ENCODE measurements around the gene STX2.
"Not testable (repeated sequence)": the region's sequence is repeated elsewhere in the genome, so short reads cannot be mapped to it uniquely, and the experiment has no call there.

STX2 gene

DNA sequence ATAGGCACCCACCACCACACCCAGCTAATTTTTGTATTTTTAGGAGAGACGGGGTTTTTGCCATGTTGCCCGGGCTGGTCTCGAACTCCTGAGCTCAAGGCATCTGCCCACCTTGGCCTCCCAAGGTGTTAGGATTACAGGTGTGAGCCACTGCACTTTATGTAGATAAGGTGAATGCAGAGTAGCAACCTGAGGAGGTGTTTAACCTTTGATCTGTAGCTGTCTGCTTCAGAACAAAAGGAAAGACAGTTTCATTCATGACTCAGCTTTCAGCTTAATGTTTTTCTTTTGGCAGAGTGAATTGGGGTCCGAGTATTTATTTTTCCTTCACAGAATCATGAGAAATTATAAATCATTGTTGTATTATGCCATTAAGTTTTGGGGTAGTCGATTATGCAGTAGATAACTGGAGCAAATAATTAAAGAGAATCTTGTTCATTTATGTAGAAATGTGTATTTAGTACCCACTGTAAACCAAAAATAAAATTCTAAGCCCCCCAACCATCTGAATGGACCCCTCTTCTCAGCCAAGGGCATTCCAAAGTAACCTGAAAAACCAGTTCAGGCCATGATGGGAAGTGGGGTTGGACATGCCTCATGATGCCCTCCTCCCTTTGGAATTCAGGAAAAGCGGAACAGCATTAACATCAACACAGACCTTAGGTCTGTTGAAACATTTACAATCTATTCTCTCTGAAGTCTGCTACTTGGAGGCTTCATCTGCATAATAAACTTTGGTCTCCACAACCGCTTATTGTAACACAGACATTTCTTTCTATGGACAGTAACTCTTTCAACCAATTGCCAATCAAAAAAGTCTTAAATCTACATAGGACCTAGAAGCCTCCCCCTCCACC lies 10.7 kb upstream of the STX2 start:
- peaks cover 16% of the 10 kb centered on the region for H3K27me3 ChIP-seq
- H3K4me3 ChIP-seq (ENCODE audit: low read depth in 1 of 2, low read length in 1 of 2) = no peak overlapping the region
- no peak overlapping the region for H3K27ac ChIP-seq
- no peaks in the 10 kb centered on the region for H3K36me3 ChIP-seq
- TF ChIP-seq, protein P1, sequence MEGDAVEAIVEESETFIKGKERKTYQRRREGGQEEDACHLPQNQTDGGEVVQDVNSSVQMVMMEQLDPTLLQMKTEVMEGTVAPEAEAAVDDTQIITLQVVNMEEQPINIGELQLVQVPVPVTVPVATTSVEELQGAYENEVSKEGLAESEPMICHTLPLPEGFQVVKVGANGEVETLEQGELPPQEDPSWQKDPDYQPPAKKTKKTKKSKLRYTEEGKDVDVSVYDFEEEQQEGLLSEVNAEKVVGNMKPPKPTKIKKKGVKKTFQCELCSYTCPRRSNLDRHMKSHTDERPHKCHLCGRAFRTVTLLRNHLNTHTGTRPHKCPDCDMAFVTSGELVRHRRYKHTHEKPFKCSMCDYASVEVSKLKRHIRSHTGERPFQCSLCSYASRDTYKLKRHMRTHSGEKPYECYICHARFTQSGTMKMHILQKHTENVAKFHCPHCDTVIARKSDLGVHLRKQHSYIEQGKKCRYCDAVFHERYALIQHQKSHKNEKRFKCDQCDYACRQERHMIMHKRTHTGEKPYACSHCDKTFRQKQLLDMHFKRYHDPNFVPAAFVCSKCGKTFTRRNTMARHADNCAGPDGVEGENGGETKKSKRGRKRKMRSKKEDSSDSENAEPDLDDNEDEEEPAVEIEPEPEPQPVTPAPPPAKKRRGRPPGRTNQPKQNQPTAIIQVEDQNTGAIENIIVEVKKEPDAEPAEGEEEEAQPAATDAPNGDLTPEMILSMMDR (IDR thresholded peaks at IDR 0.05) = no peak
- H3K9me3 ChIP-seq = no peaks in the 10 kb centered on the region
- H3K4me1 ChIP-seq (ENCODE audit: control insufficient read depth in 1 of 2, insufficient read depth in 1 of 2, low read depth in 1 of 2, low read length in 1 of 2) = no peaks in the 10 kb centered on the region

DNA sequence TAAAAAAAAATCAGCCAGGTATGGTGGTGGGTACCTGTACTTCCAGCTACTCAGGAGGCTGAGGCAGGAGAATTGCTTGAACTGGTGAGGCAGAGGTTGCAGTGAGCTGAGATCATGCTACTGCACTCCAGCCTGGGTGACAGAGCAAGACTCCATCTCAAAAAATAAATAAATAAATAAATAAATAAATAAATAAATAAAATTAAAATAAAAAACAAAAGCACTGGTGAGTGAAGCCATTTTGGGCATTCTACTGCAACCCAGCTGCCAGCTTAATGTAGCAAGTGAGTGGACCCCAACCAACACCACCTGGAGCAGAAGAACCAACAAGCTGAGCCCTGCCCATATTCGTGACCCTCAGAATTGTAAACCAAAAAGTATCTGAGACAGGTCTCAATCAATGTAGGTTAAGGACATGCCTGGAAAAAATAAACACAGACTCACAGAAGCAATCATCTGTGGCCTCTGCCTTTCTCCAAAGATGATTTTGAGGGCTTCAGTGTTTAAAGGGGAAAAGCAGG lies 9.8 kb upstream of the STX2 start:
- not testable (repeated sequence) for H3K27me3 ChIP-seq; H3K4me3 ChIP-seq (ENCODE audit: low read depth in 1 of 2, low read length in 1 of 2); H3K9me3 ChIP-seq; H3K4me1 ChIP-seq (ENCODE audit: control insufficient read depth in 1 of 2, insufficient read depth in 1 of 2, low read depth in 1 of 2, low read length in 1 of 2); H3K36me3 ChIP-seq; H3K27ac ChIP-seq

DNA sequence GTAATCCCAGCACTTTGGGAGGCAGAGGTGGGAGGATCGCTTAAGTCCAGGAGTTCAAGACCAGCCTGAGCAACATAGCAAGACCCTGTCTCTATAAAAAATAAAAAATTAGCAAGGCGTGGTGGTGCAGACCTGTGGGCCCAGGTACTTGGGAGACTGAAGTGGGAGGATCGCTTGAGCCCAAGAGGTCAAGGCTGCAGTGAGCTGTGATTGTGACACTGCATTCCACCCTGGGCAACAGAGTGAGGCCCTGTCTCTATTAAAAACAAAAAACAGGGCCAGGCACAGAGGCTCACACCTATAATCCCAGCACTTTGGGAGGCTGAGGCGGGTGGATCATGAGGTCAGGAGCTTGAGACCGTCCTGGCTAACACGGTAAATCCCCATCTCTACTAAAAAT lies 9.1 kb upstream of the STX2 start:
- H3K27me3 ChIP-seq; H3K27ac ChIP-seq; H3K4me1 ChIP-seq (ENCODE audit: control insufficient read depth in 1 of 2, insufficient read depth in 1 of 2, low read depth in 1 of 2, low read length in 1 of 2); H3K9me3 ChIP-seq; H3K4me3 ChIP-seq (ENCODE audit: low read depth in 1 of 2, low read length in 1 of 2); H3K36me3 ChIP-seq: not testable (repeated sequence)

DNA sequence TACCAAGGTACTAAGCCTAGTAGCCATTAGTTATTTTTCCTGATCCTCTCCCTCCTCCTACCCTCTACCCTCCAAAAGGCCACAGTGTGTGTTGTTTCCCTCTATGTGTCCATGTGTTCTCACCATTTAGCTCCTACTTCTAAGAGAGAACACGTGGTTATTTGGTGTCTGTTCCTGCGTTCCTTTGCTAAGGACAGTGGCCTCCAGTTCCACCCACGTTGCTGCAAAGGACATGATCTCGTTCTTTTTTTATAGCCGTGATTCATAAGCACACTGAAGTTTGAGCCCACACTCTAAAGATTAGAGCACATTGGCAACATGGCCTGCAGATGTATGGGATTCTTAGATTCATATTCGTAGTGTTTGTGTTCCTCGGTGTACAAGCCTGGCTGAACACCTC lies 8.1 kb upstream of the STX2 start:
- TF ChIP-seq, protein P1 (IDR thresholded peaks at IDR 0.05) = no peak
- H3K27me3 ChIP-seq = no peaks in the 10 kb centered on the region
- H3K27ac ChIP-seq = no peak overlapping the region
- H3K36me3 ChIP-seq = no peaks in the 10 kb centered on the region
- no peaks in the 10 kb centered on the region for H3K4me1 ChIP-seq (ENCODE audit: control insufficient read depth in 1 of 2, insufficient read depth in 1 of 2, low read depth in 1 of 2, low read length in 1 of 2)
- no peaks in the 10 kb centered on the region for H3K9me3 ChIP-seq
- H3K4me3 ChIP-seq (ENCODE audit: low read depth in 1 of 2, low read length in 1 of 2) = no peak overlapping the region

DNA sequence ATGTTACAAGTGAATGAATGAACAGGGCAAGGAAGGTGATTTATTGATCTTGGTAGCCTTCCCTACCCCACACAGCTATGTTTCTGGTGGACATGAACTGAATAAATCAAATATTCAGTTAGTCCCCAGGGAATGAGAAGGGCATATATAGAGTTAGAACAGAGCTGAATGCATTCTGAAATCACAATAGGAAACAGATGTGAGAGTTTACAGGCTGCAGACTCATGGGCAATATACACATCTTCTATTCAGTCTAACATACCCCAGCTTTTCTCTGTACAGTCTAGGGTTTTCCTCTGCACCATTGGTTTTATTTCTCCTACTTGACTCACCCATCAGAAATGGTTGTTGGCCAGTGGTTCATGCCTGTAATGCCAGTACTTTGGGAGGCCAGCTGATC lies 7.3 kb upstream of the STX2 start:
- H3K27ac ChIP-seq = no peak overlapping the region
- H3K9me3 ChIP-seq = no peaks in the 10 kb centered on the region
- no peak overlapping the region for H3K4me3 ChIP-seq (ENCODE audit: low read depth in 1 of 2, low read length in 1 of 2)
- no peaks in the 10 kb centered on the region for H3K27me3 ChIP-seq
- TF ChIP-seq, protein P1 (IDR thresholded peaks at IDR 0.05) = no peak
- H3K36me3 ChIP-seq = no peaks in the 10 kb centered on the region
- no peaks in the 10 kb centered on the region for H3K4me1 ChIP-seq (ENCODE audit: control insufficient read depth in 1 of 2, insufficient read depth in 1 of 2, low read depth in 1 of 2, low read length in 1 of 2)

DNA sequence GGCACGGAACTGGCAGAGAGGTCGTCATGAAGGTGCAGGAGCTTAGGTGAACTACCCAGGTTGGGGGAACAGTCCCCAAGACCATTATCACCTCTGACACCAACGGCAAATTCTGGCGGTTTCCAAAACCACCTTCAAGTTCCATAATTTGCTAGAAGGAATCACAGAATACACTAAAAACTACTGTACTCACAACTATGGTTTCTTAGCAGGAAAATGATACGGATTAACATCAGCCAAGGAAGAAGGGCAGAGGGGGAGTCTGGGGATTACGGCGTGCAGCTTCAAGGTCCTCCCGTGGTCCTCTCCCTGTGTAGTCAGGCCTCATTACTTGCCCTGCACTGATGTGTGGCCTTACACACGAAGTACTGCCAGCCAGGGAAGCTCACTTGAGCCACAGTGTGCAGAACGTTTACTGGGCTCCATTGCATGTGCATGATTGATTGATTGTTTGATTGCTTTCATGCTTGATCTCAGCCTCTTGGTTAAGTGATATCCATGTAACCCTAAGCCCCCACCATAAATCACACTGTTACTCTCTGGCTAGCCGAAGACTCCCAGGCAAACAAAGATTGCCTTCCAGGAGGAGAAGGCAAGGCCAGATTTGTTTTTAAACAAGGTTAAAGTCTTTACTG lies 837 bp upstream of the STX2 start:
- TF ChIP-seq, protein P1 (IDR thresholded peaks at IDR 0.05) = no peak
- Histone ChIP-seq H3K4me1 (ENCODE audit: control insufficient read depth in 1 of 2, insufficient read depth in 1 of 2, low read depth in 1 of 2, low read length in 1 of 2) (peaks cover 11 to 15% of the 10 kb centered on the region in 2 experiments), H3K9me3 (no peaks in the 10 kb centered on the region), H3K36me3 (no peaks in the 10 kb centered on the region), H3K27me3 (peaks cover 43% of the 10 kb centered on the region), H3K4me3 (ENCODE audit: low read depth in 1 of 2, low read length in 1 of 2) (no peak overlapping the region), H3K27ac (no peak overlapping the region)

Data from neutrophil (primary cell).